Measurements from ENCODE around the gene ZFP36.

DNA sequence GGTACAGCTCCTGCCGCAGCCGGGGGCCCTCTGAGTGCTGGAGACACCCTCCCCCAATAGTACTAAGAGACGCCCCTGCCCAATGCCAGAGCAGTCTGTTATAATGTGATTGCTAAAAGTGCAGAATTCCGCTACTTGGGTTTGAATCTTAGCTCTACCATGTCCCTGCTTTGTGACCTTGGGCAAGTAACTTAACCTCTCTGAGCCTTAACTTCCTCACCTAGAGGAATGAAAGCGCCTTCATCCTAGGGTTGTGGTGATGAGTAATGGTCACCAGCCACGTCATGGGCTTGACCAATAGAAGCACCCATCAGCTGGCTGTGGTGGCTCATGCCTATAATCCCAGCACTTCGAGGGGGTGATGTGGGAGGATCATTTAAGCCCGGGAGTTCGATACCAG is 12.4 kb downstream of the ZFP36 start:
- no peak for TF ChIP-seq POLR2A (IDR thresholded peaks at IDR 0.05; ENCODE audit: low read length)
- TF ChIP-seq GATA1 (IDR thresholded peaks at IDR 0.05; ENCODE audit: low read depth, low read length): no peak

Data from erythroblast (primary cell).